Non-pigmented ciliary epithelial cell (primary cell): ENCODE data around the gene SDK2.

Experiments used
- DNase-seq: peaks from one replicate; pipeline ENCODE4 v3.0.0-alpha.2; 2010; ENCODE audit warnings: low read depth

SDK2 gene

GRCh38 chr17:73650617-73651200, 6.5 kb upstream of the SDK2 start:
- DNase-seq: no peak

GRCh38 chr17:73650140-73650539, 5.9 kb upstream of the SDK2 start:
- DNase-seq: no peak

DNA sequence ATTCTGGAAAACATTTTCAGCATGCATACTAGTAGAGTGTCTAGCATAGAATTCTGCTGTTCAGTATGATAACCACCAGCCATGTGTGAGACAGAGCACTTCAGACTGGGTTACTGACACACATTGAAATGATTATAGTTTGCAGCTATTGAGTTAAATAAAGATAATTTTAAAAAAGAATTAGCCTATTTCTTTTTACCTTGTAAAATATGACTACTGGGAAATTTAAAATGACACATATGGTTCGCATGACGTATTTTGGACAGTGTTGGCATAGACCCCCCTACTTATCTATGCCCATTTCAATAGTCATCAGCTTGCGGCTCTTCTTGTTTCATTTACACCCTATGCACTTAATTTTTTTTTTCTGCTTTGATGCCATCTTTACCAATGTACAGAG, 4.7 kb upstream of the SDK2 start:
- DNase-seq: no peak

DNA sequence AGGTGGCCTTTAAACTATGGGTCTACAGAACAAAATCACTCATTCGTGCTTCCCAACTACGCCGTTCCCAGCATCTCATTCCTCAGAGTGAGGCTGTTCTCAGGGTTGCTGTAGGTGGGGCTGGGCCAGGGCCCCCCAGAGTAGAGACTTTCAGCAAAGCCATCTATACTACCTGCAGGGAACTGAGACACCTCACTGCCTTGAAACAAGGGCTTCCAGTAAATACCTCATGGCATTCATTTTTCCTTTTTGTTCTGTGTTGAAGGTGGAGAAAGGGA, 4.2 kb upstream of the SDK2 start:
- no peak for DNase-seq

GRCh38 chr17:73647772-73648542, 3.7 kb upstream of the SDK2 start:
- no peak for DNase-seq

- no peak for DNase-seq
Measured at GRCh38 chr17:73647301-73647695, 3.1 kb upstream of the SDK2 start.

DNA sequence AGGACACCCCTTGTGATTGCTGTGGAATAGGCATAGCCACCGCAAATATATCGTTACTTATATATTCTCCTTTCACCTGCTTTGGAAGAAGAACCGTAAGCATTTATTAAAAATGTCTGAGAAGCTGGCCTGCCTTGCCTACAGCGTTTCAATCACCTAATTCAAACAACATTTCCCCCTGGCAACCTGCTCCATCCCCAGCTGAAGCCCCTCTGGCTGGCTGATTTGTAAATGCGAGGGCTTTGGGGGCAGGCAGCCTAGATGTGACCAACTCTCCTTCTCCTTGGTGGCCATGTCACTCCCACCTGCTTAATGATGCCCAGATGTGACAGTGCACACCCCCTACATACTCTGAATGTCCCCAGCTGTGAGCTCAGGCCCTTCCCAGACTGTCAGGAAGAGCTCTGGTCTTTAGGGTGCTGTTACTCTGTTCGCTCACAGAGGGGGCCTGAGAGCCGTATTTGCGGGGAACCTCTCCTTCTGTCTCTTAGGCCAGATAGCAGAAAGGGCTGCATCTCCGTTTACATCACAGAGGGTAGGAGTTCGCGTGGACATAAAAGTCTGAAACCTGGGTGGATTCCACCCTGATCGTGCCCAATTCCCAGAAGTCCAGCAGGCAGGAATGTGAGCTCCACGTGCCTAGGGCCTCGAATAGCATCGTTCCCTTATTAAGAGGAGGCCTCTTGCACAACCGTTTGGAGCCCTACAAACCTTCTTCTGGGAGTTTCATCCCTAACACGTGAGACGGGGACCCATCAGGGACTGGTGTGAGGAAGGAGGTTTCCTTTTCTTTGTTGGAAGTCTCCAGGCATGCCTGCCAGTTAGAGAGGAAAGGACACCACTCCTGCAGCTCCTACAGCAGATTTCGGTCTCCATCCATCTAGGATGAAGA, 2.4 kb upstream of the SDK2 start:
- no peak for DNase-seq

DNA sequence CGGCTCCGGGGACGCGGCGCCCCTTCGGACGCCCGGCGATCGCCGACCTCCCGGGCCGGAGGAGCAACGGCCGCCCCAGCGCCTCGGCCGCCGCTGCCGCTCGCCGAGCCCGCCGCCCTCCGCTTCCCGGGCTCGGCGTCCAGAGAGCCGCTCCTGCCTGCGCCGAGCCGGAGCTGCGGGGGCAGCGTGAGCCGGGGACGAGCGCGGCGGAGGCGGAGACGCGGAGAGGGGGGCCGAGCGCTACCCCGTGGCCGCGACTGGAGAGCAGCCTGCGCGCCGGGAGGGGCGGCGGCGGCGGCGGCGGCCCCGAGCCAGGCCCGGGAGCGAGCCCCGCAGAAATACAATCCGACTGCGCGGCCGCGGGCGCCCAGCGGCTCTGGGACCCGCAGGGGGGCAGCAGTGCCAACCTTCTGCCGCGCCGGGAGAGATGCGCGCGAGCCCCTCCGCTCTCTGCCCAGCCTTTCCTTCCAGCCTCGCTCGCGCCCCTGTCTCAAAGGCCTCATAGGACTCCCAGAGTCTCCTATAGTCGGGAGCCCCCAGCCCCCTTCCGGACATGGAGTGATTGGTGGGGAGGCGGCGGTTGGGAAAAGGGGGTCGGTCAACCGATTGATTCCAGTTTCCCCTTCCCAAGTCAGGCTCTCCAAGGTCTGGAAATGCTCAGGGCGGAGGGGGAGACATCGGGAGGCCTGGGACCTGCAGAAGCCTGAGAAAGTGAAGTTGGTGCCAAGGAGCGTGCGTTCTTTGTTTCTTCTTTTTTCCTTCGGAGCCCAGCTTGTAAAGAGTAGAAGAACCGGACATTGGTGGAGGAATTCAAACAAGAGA, 1.0 kb upstream of the SDK2 start:
- DNase-seq: no peak

DNA sequence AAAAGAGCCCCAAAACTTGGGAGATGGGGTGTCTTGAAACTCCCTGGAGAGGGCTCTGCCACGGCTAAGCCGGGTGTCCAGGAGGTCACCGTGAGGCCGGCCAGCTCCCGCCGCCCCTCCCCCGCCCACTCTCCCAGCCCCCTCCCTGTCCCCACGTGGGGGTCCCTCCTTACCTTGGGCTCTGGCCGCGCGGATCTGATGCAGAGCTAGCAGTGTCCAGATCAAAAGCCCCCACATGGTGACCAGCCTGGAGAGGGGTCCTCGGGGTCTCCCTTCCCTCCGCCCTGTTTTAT, 447 bp downstream of the SDK2 start:
- no peak for DNase-seq

GRCh38 chr17:73643001-73643851, 1.0 kb downstream of the SDK2 start:
- DNase-seq: no peak

DNA sequence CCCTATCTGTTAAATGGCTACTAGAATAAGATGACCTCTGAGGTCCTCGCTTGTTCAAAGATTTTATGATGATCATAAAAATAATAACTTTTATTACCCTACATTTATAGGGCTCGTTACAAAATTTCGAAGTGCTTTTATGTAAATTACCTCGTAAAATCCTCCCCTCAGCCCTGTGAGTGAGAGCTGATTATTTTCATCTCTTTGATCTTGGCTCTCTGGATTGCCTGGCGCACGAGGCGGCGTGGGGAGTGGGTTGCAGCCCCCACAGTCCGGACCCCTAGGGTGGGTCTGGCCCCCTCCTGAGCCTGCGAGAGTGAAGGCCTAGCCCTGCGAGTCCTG, 1.6 kb downstream of the SDK2 start:
- no peak for DNase-seq

DNA sequence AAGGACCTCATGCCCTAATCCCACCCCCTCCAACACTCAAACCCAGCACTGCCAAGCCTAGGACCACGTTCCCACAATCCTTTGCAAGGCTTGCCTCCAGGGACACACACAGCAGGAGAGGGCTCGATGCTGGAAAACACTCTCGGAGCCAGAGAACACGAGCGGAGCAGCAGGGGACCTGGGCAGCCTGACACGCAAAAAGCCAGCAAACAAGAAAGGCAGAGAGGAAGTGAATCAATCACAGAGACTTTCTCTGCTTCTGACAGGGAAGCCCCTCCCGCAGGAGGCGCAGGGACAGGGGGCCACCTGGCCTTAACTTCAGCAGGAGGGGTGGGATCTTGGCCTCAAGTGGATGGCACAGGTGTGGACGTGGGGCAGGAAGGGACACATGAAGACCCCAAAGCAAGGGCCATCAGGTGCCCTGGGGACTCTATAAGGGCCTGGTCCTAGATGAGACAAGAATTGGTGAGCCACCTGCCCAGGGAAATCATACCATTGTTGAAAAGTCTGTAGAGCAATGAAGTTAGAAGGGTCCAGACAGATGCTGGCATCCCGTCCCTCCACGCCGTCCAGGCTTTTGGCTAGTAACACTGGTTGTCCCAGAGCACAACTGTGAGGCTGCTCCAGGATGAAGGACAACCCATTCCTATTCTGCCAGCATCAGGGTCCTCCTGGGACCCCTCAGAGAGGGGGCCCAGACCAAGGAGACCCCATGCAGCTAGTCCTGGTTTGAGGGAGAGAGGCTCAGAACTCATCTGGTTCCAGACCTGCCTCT, 2.2 kb downstream of the SDK2 start:
- DNase-seq: no peak

DNA sequence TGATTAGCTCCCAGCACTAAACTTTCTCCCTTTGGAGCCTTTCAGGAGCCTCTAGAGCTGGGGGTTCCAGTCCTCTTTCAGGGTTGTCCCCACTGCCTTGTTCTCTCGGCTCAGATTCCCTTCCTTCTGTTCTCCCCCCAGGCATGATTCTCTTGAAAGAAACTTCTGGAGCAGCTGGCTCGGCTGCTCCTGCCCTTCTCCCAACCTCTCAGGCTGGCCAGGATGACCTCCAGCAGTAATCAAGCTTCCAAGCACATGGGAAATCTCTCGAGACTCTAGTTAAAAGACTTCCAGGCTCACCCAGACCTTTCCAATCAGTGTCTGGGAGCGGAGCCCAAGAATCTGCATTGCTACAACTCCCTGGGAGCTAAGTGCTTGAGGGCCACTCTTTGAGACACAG, 3.6 kb downstream of the SDK2 start:
- no peak for DNase-seq

GRCh38 chr17:73639932-73640331, 4.3 kb downstream of the SDK2 start:
- DNase-seq: no peak

- DNase-seq: no peak
Measured at GRCh38 chr17:73639322-73639721, 4.9 kb downstream of the SDK2 start.

DNA sequence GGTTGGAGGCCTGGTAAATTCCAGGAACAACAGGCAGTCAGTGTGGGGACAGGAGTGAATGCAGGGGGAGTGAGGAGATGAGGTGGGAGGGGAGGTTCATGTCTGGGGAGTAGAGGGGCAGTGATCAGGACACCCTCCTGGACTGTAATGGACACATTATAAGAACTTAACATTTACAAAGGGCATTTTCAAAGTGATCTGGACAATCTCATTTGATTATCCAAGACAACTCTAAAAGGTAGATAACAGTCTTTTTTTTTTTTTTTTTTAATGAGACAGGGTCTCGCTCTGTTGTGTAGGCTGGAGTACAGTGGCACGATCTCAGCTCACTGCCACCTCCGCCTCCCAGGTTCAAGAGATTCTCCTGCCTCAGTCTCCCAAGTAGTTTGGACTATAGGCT, 5.7 kb downstream of the SDK2 start:
- no peak for DNase-seq

DNA sequence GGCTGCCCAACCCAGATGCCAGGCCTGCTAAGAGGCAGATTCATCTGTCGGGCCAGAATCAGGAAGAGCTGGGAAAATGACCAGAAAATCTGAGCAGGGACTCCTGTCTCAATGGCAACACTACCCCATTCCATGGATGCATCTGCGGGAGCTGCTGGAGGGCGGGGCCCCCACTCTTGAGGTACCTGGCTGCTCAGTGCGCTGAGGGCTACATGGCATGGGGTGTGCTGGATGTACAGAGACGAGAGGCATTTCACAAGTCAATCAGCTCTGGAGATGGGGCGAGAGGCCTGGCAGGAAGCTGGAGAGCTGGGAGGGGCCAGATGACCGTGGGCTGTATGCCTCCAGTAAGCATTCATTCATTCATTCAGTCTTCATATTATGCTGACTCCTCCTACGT, 6.4 kb downstream of the SDK2 start:
- DNase-seq: no peak

GRCh38 chr17:73635101-73635817, 9.0 kb downstream of the SDK2 start:
- DNase-seq: no peak

- no peak for DNase-seq
Measured at GRCh38 chr17:73634629-73635028, 9.6 kb downstream of the SDK2 start.

GRCh38 chr17:73633736-73634135, 10.5 kb downstream of the SDK2 start:
- DNase-seq: no peak
